HepG2 (cell line): ENCODE measurements around the gene CPLX1. TPM values are rescaled to one million over a fixed set of nuclear protein-coding genes. Genes with fewer than 3 reads are reported as not detected.

Source experiments
- ATAC-seq: fragments of 200-7000 bp; cut with Tn5 transposase; 3 replicates; pipeline ENCODE4 v1.9.1; 2020; ENCODE audit warnings: mild to moderate bottlenecking, moderate library complexity
- BruUV-seq: library from RNA; stranded (reverse); fragments of 400-500 nt; replicated peaks from 2 replicates; lab custom pipeline; 2021; lab: Mats Ljungman, UMichigan
- CTCF ChIA-PET: fragments of 300-600 bp; formaldehyde crosslinking; extraction: SDS; loops from one replicate; lab custom pipeline; 2021; ENCODE audit warnings: low total read pairs, inconsistent platforms, low intra/inter-chr PET ratio; lab: Yijun Ruan, JAX
- POLR2A ChIA-PET: fragments of 350-600 bp; sonication (Branson Sonifier 250); formaldehyde crosslinking; loops from one replicate; lab custom pipeline; 2020; ENCODE audit warnings: antibody characterized with exemption, inconsistent platforms; lab: Yijun Ruan, JAX
- DNase-seq: peaks from one replicate; pipeline ENCODE4 v3.0.0-alpha.2; 2015; ENCODE audit warnings: low spot score
- FAIRE-seq: peaks from 3 replicates; lab custom pipeline; 2011; peaks lifted over from hg19 to GRCh38; lab: Jason Lieb, UNC
- H2AFZ ChIP-seq: one replicate; pipeline ENCODE4 v1.6.1; 2011; ENCODE audit warnings: low read length, inconsistent platforms
- H3K27ac ChIP-seq: fragments of 300-600 bp; 3 replicates; pipeline ENCODE4 v1.8.0; 2011; ENCODE audit warnings: mixed run types, mild to moderate bottlenecking, mixed read lengths, low read length, inconsistent platforms; ENCODE audit not compliant: insufficient read depth; ENCODE audit errors: extremely low read length
- H3K27me3 ChIP-seq, 2 experiments: fragments of 200-600 bp in 1 of 2; 2 replicates in 1 of 2; 3 replicates in 1 of 2; pipeline versions ENCODE4 v1.6.0 to v1.8.0; 2011; ENCODE audit warnings: low read length in 2 of 2, mild to moderate bottlenecking in 2 of 2, moderate library complexity in 2 of 2, inconsistent platforms in 1 of 2; ENCODE audit not compliant: insufficient read depth in 2 of 2, control insufficient read depth in 1 of 2
- H3K36me3 ChIP-seq, 2 experiments: fragments of 200-600 bp in 1 of 2; replicated peaks in 1 of 2; 2 replicates in 1 of 2; 3 replicates in 1 of 2; pipeline versions ENCODE4 v1.5.1 to v1.8.0; 2011; ENCODE audit warnings: low read length in 2 of 2, inconsistent platforms in 1 of 2; ENCODE audit not compliant: insufficient read depth in 2 of 2, control insufficient read depth in 1 of 2
- H3K4me1 ChIP-seq: 2 replicates; pipeline ENCODE4 v1.5.1; 2012; ENCODE audit warnings: low read length, inconsistent platforms; ENCODE audit not compliant: insufficient read depth
- H3K4me2 ChIP-seq: 2 replicates; pipeline ENCODE4 v1.6.0; 2011; ENCODE audit warnings: low read depth, low read length, inconsistent platforms
- H3K4me3 ChIP-seq, 3 experiments: fragments of 200-600 bp in 1 of 3; sonication (generic), shearing (Covaris generic) in 1 of 3; replicated peaks in 1 of 3; 2 replicates each; pipeline ENCODE4 v1.5.1; 2011 to 2016; ENCODE audit warnings: low read length in 3 of 3, inconsistent platforms in 2 of 3, low read depth in 2 of 3, mild to moderate bottlenecking in 2 of 3, control low read depth in 1 of 3, mixed read lengths in 1 of 3; ENCODE audit not compliant: insufficient read depth in 1 of 3
- H3K79me2 ChIP-seq: one replicate; pipeline ENCODE4 v1.6.1; 2011; ENCODE audit warnings: low read length, inconsistent platforms; ENCODE audit not compliant: insufficient read depth
- H3K9ac ChIP-seq: 2 replicates; pipeline ENCODE4 v1.6.0; 2011; ENCODE audit warnings: mild to moderate bottlenecking, low read depth, low read length, inconsistent platforms; ENCODE audit not compliant: insufficient read depth
- H3K9me3 ChIP-seq: 2 replicates; pipeline ENCODE4 v1.5.1; 2012; ENCODE audit warnings: mild to moderate bottlenecking, low read length
- H4K20me1 ChIP-seq: 2 replicates; pipeline ENCODE4 v1.6.0; 2011; ENCODE audit warnings: inconsistent platforms, mild to moderate bottlenecking, low read length, moderate library complexity; ENCODE audit not compliant: insufficient read depth
- AGO2 ChIP-seq: fragments of 200-400 bp; formaldehyde crosslinking; optimal IDR thresholded peaks from 2 replicates; pipeline ENCODE3; 2017; ENCODE audit warnings: mild to moderate bottlenecking, low read depth, low read length, moderate library complexity
- BHLHE40 ChIP-seq: IDR thresholded peaks from 2 replicates; pipeline ENCODE4 v1.6.1; 2011; ENCODE audit warnings: low read length, improper control_type of control experiment
- DMAP1 ChIP-seq: IDR thresholded peaks from 2 replicates; pipeline ENCODE4 v1.6.1; 2016
- GFI1 ChIP-seq: sonication (generic); formaldehyde crosslinking; IDR thresholded peaks from 2 replicates; pipeline ENCODE4 v1.5.0; 2020; ENCODE audit warnings: missing genetic modification reagents, mild to moderate bottlenecking, borderline replicate concordance
- GPN1 ChIP-seq: sonication (generic); formaldehyde crosslinking; IDR thresholded peaks from 2 replicates; pipeline ENCODE4 v1.5.1; 2020; ENCODE audit warnings: missing genetic modification reagents, borderline replicate concordance
- HDAC6 ChIP-seq: fragments of 200-600 bp; sonication (generic); IDR thresholded peaks from 2 replicates; pipeline ENCODE4 v1.7.0; 2017; ENCODE audit warnings: mild to moderate bottlenecking, antibody characterized with exemption, low read length, low read depth
- POLR2G ChIP-seq: fragments of 200-400 bp; formaldehyde crosslinking; IDR thresholded peaks from 2 replicates; pipeline ENCODE4 v1.6.1; 2018; ENCODE audit warnings: mild to moderate bottlenecking, low read depth, low read length, moderate library complexity
- RBFOX2 ChIP-seq: fragments of 200-400 bp; formaldehyde crosslinking; IDR thresholded peaks from 2 replicates; pipeline ENCODE4 v1.6.1; 2017; ENCODE audit warnings: low read depth, mild to moderate bottlenecking, low read length
- RBM22 ChIP-seq: fragments of 200-400 bp; formaldehyde crosslinking; optimal IDR thresholded peaks from 2 replicates; pipeline ENCODE3; 2017; ENCODE audit warnings: mild to moderate bottlenecking, low read length, moderate library complexity
- ZBTB38 ChIP-seq: sonication (generic); formaldehyde crosslinking; IDR thresholded peaks from 2 replicates; pipeline ENCODE4 v1.5.1; 2020; ENCODE audit warnings: mild to moderate bottlenecking, missing genetic modification reagents
- ZNF256 ChIP-seq: sonication (generic); formaldehyde crosslinking; conservative IDR thresholded peaks from 2 replicates; pipeline ENCODE4 v1.4.0; 2020; ENCODE audit warnings: missing genetic modification reagents
- ZNF431 ChIP-seq: sonication (generic); formaldehyde crosslinking; IDR thresholded peaks from 2 replicates; pipeline ENCODE4 v1.9.0; 2022; ENCODE audit warnings: missing genetic modification reagents, low read depth, mild to moderate bottlenecking, borderline replicate concordance
- ZNF768 ChIP-seq: sonication (generic); formaldehyde crosslinking; IDR thresholded peaks from 2 replicates; pipeline ENCODE4 v1.4.0; 2020; ENCODE audit warnings: missing genetic modification reagents
- WGBS: methylation state at CpG from one replicate; pipeline ENCODE4 v1.1.6; 2017; ENCODE audit warnings: low lambda C conversion rate; 5-methylcytosine and 5-hydroxymethylcytosine counted together
- in situ Hi-C: cut with HindIII; loops from 2 replicates; pipeline ENCODE4 v1.10.0; 2017; ENCODE audit warnings: low pct_unique_long_range_greater_than_20kb; ENCODE audit not compliant: extremely low pct_ligation_motif_present
- intact Hi-C: fragments of 100-400 bp; cut with micrococcal nuclease; formaldehyde crosslinking; loops from one replicate; pipeline ENCODE4 v1.10.0; 2022; ENCODE audit not compliant: unreplicated experiment
- polyA plus RNA-seq, 8 experiments: library from polyadenylated mRNA; depleted of rRNA in 3 of 8; stranded (reverse) in 7 of 8; unstranded in 1 of 8; fragments of >200 nt; fragmentation: Illumina TruSeq in 4 of 8; extraction: Trizol in 4 of 8; gene quantifications; 2 replicates each; pipeline versions ENCODE4 v1.2.1 to v1.2.3, GENCODE V29; 2011 to 2016; ENCODE audit warnings: low read depth in 4 of 8, missing spikeins in 1 of 8, mixed read lengths in 1 of 8; ENCODE audit not compliant: insufficient read depth in 1 of 8
- total RNA-seq, 5 experiments: library from RNA; depleted of rRNA; stranded (reverse); fragments of >200 nt; fragmentation: Illumina TruSeq; extraction: Trizol; gene quantifications; 2 replicates each; pipeline ENCODE4 v1.2.3, GENCODE V29; 2016; ENCODE audit warnings: low read depth in 1 of 5
- TF ChIP-seq, protein P1 (sequence below): sonication (generic); formaldehyde crosslinking; IDR thresholded peaks from 2 replicates; pipeline ENCODE4 v1.4.0; 2020; ENCODE audit warnings: mild to moderate bottlenecking, missing genetic modification reagents, borderline replicate concordance

Gene CPLX1
- total and polyA plus RNA-seq, 2 of the 13 experiments (the other 11 are each of a cell fraction or from before 2014, with no cell fraction given): 0.18 TPM

DNA sequence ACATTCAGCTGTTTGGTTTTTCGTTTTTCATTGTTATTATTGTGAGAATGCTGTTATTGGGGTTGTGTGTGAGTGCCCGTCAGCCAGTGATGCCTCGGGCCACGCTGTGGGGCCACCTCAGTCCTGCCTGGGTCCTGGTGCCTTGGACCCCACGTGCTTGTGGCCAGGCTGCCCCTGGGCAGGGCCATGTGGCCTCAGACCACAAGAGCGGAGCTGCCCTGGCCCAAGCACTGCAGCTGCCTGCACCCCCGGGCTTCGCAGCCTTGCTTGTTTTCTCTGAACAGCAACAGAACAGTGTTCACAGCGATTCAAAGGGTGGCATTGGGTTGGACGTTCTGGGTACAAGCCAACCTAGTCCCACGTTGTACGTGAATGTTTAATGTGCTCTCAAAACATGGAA lies 56.9 kb downstream of the CPLX1 start:
- no peaks in the 10 kb centered on the region for H3K9me3 ChIP-seq
- no TSS peak for BruUV-seq
- DNase-seq (no peak), FAIRE-seq (no peak), ATAC-seq (no peak)
- no peak overlapping the region for H3K27ac ChIP-seq
- no peaks in the 10 kb centered on the region for H3K27me3 ChIP-seq
- H4K20me1 ChIP-seq: peaks cover 40% of the 10 kb centered on the region
- H3K9ac ChIP-seq: no peak overlapping the region
- H3K36me3 ChIP-seq: peaks cover 14 to 61% of the 10 kb centered on the region in 2 experiments
- TF ChIP-seq ZNF431 (CRISPR knock-in tag) (no peak), HDAC6 (no peak), POLR2G (0 out of 2 replicates have a peak, but pooled peaks have one; percentile 32), BHLHE40 (no peak), RBFOX2 (peak; percentile 37; the same call in 1 of the 2 replicates), ZNF768 (CRISPR knock-in tag) (peak; percentile 9; the same call in 1 of the 2 replicates), AGO2 (peak; percentile 74)
- intact Hi-C loops: no loop called here
- H3K4me1 ChIP-seq: peaks cover 6% of the 10 kb centered on the region; the same call in 1 of the 2 replicates
- no peak overlapping the region for H3K4me3 ChIP-seq
- ChIA-PET CTCF (no interaction called here), POLR2A (interaction anchor here (1.4 kb wide), 1 partner anchor 13 kb away, joined by 3 read pairs; no protein-coding TSS in a partner anchor)
- peaks cover 32% of the 10 kb centered on the region for H3K79me2 ChIP-seq
- H3K4me2 ChIP-seq: no peak overlapping the region
- H2AFZ ChIP-seq: no peak overlapping the region
- in situ Hi-C loops: no loop called here
- 96% methylated on average over 11 of the region's 12 CpGs for WGBS

DNA sequence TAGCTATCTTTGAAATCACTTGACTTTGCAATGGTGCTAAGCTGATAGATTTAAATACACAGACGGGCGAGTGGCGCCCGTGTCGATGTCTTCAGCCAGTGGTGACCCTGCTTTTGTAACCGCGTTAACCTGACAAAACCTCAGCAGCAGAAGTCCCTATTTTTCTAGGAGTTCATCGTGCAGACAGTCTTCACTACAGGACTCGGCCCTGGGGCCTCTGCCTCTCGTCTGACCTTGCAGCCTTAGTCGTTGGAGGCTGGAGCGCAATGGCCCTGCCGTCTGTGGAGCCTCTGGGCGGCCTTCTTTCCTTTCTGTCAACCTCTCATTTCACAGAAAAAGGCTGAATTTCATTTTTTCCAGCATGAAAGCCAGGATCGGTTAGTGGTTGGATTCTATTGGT lies 57.9 kb downstream of the CPLX1 start:
- in situ Hi-C loops (no loop called here), intact Hi-C loops (no loop called here)
- H3K9ac ChIP-seq: no peak overlapping the region
- H3K4me1 ChIP-seq: peaks cover 4% of the 10 kb centered on the region; the same call in 1 of the 2 replicates
- DNase-seq (no peak), ATAC-seq (no peak), FAIRE-seq (no peak)
- no peaks in the 10 kb centered on the region for H3K9me3 ChIP-seq
- ChIA-PET CTCF (no interaction called here), POLR2A (no interaction called here)
- H2AFZ ChIP-seq: no peak overlapping the region
- no peak overlapping the region for H3K27ac ChIP-seq
- BruUV-seq: TSS peak; percentile 32
- H3K36me3 ChIP-seq: peaks cover 20 to 68% of the 10 kb centered on the region in 2 experiments
- H3K4me2 ChIP-seq: no peak overlapping the region
- H3K4me3 ChIP-seq: no peak overlapping the region
- peaks cover 24% of the 10 kb centered on the region for H3K79me2 ChIP-seq
- H4K20me1 ChIP-seq: peaks cover 34% of the 10 kb centered on the region
- TF ChIP-seq POLR2G (peak; percentile 51), DMAP1 (CRISPR knock-in tag) (no peak), GPN1 (CRISPR knock-in tag) (no peak), ZBTB38 (CRISPR knock-in tag) (0 out of 2 replicates have a peak, but pooled peaks have one; percentile 36), GFI1 (CRISPR knock-in tag) (no peak), RBM22 (peak; percentile 45), ZNF256 (CRISPR knock-in tag) (no peak)
- TF ChIP-seq, protein P1, sequence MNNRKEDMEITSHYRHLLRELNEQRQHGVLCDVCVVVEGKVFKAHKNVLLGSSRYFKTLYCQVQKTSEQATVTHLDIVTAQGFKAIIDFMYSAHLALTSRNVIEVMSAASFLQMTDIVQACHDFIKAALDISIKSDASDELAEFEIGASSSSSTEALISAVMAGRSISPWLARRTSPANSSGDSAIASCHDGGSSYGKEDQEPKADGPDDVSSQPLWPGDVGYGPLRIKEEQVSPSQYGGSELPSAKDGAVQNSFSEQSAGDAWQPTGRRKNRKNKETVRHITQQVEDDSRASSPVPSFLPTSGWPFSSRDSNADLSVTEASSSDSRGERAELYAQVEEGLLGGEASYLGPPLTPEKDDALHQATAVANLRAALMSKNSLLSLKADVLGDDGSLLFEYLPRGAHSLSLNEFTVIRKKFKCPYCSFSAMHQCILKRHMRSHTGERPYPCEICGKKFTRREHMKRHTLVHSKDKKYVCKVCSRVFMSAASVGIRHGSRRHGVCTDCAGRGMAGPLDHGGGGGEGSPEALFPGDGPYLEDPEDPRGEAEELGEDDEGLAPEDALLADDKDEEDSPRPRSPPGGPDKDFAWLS (CRISPR knock-in tag): no peak
- H3K27me3 ChIP-seq: no peaks in the 10 kb centered on the region
- WGBS: 96% methylated on average over 15 of the region's 15 CpGs
